Activated B cell treated with CpG ODN at 0.5 μM for 24 hours (primary cell): ENCODE data around the gene HIVEP3. TPM values are rescaled to one million over a fixed set of nuclear protein-coding genes. Genes with fewer than 3 reads are reported as not detected.

Experiments used
- ATAC-seq: fragments of 200-7000 bp; cut with Tn5 transposase; one replicate; pipeline ENCODE4 v1.10.0; 2021; ENCODE audit warnings: low read depth, mild to moderate bottlenecking, moderate library complexity
- CTCF ChIA-PET: fragments of 350-600 bp; sonication (Branson Sonifier 250); formaldehyde crosslinking; loops from one replicate; lab custom pipeline; 2021; ENCODE audit warnings: antibody characterized with exemption; lab: Charles Lee
- POLR2A ChIA-PET: fragments of 350-600 bp; sonication (Branson Sonifier 250); formaldehyde crosslinking; loops from one replicate; lab custom pipeline; 2021; ENCODE audit warnings: antibody characterized with exemption; lab: Charles Lee
- DNase-seq: peaks from one replicate; pipeline ENCODE4 v3.0.0; 2022
- H3K27ac Mint-ChIP-seq: one replicate; pipeline ENCODE4 v1.8.0; 2020; ENCODE audit warnings: mixed read lengths
- H3K27me3 Mint-ChIP-seq: one replicate; pipeline ENCODE4 v1.8.0; 2021; ENCODE audit warnings: mixed read lengths
- H3K36me3 Mint-ChIP-seq: one replicate; pipeline ENCODE4 v1.8.0; 2021; ENCODE audit warnings: low read depth, mixed read lengths
- H3K4me1 Mint-ChIP-seq: one replicate; pipeline ENCODE4 v1.8.0; 2021; ENCODE audit warnings: mixed read lengths
- H3K4me3 Mint-ChIP-seq: one replicate; pipeline ENCODE4 v1.8.0; 2020; ENCODE audit warnings: mild to moderate bottlenecking, mixed read lengths
- H3K9me3 Mint-ChIP-seq: one replicate; pipeline ENCODE4 v1.8.0; 2020; ENCODE audit warnings: mixed read lengths
- CTCF ChIP-seq: fragments of 200-600 bp; IDR thresholded peaks from one replicate; pipeline ENCODE4 v1.8.0; 2022; ENCODE audit warnings: antibody characterized with exemption, mild to moderate bottlenecking
- intact Hi-C: fragments of 100-400 bp; cut with micrococcal nuclease; formaldehyde crosslinking; loops from one replicate; pipeline ENCODE4 v1.15.1; 2024
- total RNA-seq: library from RNA; stranded (reverse); gene quantifications from 2 replicates; pipeline ENCODE4 v1.2.3, GENCODE V29; 2022

HIVEP3 gene
- total RNA-seq, 1 donor from 2014 or later = 14.4 TPM

DNA sequence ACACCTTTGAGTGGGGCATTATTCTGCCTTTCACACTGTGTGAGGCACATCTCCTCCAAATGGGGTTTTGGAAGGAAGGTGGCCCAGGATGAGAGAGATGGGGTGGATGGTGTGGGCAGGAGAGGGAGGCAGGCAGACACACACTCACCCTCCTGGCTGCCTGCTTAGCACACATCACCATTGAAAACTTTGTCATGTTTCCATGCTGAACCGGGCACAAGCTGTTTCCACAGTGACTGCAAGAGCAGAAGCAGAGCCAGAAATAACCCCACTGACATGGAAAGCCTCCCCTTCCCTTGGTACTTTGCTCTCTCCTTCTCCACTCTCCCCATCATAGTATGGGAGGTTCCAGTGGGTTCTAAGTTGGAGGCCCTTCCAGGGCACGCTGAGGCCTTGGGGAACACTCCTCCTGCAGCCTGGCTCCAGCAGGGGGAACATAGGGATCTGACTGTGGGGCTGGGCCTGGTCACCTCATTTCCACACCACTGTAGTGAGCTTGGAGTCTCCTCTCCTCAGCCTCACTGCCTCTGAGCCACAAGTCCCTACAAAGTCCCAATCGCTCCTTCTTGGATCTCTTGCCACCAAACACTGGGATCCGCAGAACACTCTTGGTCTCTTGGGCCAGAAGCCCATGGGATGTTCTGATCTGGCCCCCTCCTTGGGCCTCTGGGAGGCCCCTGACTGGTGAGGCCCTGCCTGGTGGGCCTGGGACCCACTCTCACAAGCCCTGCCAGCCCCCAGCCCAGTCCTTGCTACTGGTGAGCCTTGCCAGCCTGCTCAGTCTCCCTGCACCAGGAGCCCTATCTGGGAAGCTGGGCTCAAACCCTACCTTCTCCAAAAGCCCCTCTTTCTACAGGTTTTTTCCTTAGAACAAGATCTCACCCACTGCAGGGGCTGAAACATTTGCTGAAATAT lies 271.2 kb downstream of the HIVEP3 start:
- Mint-ChIP-seq H3K27ac (no peak overlapping the region), H3K9me3 (no peaks in the 10 kb centered on the region), H3K4me1 (peaks cover 27% of the 10 kb centered on the region), H3K36me3 (peaks cover 2% of the 10 kb centered on the region), H3K27me3 (no peaks in the 10 kb centered on the region), H3K4me3 (no peak overlapping the region)
- ChIA-PET POLR2A (no interaction called here), CTCF (no interaction called here)
- no peak for DNase-seq
- ATAC-seq = no peak
- TF ChIP-seq CTCF = no peak
- intact Hi-C loops = no loop called here

DNA sequence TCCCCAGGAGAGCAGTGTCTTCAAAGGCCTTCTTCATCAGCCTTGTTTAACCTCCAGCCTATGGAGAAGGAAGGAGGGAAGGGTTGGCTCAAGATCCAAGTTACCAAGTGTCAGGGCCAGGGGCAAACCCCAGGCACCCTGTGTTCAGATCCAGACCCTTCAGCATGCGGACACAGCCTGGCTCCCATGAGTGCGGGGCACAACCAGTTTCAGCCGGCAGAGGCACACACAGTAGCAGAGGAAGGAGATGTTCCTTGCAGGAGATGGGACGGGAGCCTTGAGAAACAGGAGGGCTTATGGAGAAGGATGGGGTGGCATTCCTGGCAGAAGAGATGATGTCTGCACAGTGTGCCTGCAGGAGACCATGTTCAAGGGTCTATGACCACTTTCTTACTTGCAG lies 272.5 kb downstream of the HIVEP3 start:
- POLR2A ChIA-PET = no interaction called here

DNA sequence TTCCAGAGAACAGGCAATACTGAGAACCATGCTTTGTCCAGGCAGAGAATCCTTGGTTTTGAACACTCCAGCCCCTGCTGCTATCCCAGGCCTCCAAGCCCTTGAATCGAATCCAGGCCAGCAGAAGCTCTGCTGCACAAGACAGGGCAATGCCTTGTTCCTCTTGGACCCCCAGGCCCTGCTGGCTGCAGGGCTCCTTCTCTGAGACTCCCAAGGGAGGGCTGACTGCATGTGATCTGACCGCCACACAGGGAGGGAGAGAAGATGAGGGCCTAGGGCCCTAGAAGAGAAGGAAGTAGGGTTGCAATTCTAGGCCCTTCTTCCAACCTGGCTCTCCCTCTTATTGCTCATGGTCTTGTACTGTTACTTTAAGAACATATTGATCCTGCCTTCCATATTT lies 273.7 kb downstream of the HIVEP3 start:
- peak overlapping the region; percentile 4 for H3K27ac Mint-ChIP-seq
- ChIA-PET CTCF (interaction anchor here (1.2 kb wide), 1 partner anchor 71 kb away, joined by 3 read pairs; no protein-coding TSS in a partner anchor), POLR2A (no interaction called here)
- H3K36me3 Mint-ChIP-seq = peaks cover 2% of the 10 kb centered on the region
- H3K27me3 Mint-ChIP-seq = no peaks in the 10 kb centered on the region
- H3K9me3 Mint-ChIP-seq = no peaks in the 10 kb centered on the region
- intact Hi-C loops = no loop called here
- H3K4me1 Mint-ChIP-seq = peaks cover 12% of the 10 kb centered on the region
- ATAC-seq (peak; percentile 49), DNase-seq (no peak)
- TF ChIP-seq CTCF = no peak
- H3K4me3 Mint-ChIP-seq = no peak overlapping the region

More for the DNA sequence above, 272.5 kb downstream of the HIVEP3 start:
- Mint-ChIP-seq H3K4me1 (peaks cover 21% of the 10 kb centered on the region), H3K27ac (no peak overlapping the region), H3K36me3 (peaks cover 2% of the 10 kb centered on the region), H3K4me3 (no peak overlapping the region), H3K9me3 (no peaks in the 10 kb centered on the region), H3K27me3 (no peaks in the 10 kb centered on the region)
- no peak for TF ChIP-seq CTCF
- intact Hi-C loops = no loop called here
- CTCF ChIA-PET = no interaction called here
- no peak for DNase-seq
- ATAC-seq = no peak

GRCh38 chr1:41642922-41643821 lies 275.6 kb downstream of the HIVEP3 start:
- no peak for DNase-seq
- peaks cover 22% of the 10 kb centered on the region for H3K4me1 Mint-ChIP-seq
- H3K4me3 Mint-ChIP-seq = no peak overlapping the region
- H3K36me3 Mint-ChIP-seq = peaks cover 2% of the 10 kb centered on the region
- H3K27me3 Mint-ChIP-seq = no peaks in the 10 kb centered on the region
- TF ChIP-seq CTCF = no peak
- ATAC-seq = no peak
- intact Hi-C loops = loop anchor here (5.0 kb wide), 1 partner anchor 66 kb away; no protein-coding TSS in a partner anchor
- H3K9me3 Mint-ChIP-seq = no peaks in the 10 kb centered on the region
- ChIA-PET POLR2A (interaction anchor here (0.6 to 1.2 kb wide), 3 partner anchors 8 to 33 kb away, joined by 3 to 4 read pairs (median 3); no protein-coding TSS in a partner anchor), CTCF (no interaction called here)
- no peak overlapping the region for H3K27ac Mint-ChIP-seq
